Thyroid gland (tissue), 4 donors: ENCODE results near the gene GAK.

Source experiments
- CTCF ChIP-seq, 6 experiments: fragments of 200-600 bp in 3 of 6; fragments of 450-650 bp in 3 of 6; sonication (generic) in 3 of 6; IDR thresholded peaks; one replicate each; pipeline ENCODE4 v1.5.1; 2016 to 2019; ENCODE audit warnings: antibody characterized with exemption in 6 of 6, mild to moderate bottlenecking in 2 of 6, inconsistent platforms in 1 of 6, moderate library complexity in 1 of 6
- POLR2A ChIP-seq, 2 donors: fragments of 450-650 bp; IDR thresholded peaks; one replicate each; pipeline ENCODE4 v1.6.1; 2017; ENCODE audit warnings: antibody characterized with exemption in 2 of 2, mild to moderate bottlenecking in 2 of 2, moderate library complexity in 1 of 2

GRCh38 chr4:853416-853781, 78.7 kb downstream of the GAK start:
- TF ChIP-seq CTCF (IDR thresholded peaks at IDR 0.05) (no peak), POLR2A (IDR thresholded peaks at IDR 0.05) (no peak)
